SK-N-SH (cell line): ENCODE results near the gene FAM20B. TPM values are rescaled to one million over a fixed set of nuclear protein-coding genes. Genes with fewer than 3 reads are reported as not detected.

ENCODE experiments used
- CTCF ChIA-PET: fragments of 300-600, 350-600 bp; formaldehyde crosslinking; extraction: SDS; loops from one replicate; lab custom pipeline; 2021; lab: Yijun Ruan, JAX
- POLR2A ChIA-PET: fragments of 350-600 bp; sonication (Branson Sonifier 250); formaldehyde crosslinking; extraction: SDS; loops from one replicate; lab custom pipeline; 2020; ENCODE audit warnings: antibody characterized with exemption, inconsistent platforms; lab: Yijun Ruan, JAX
- DNase-seq: peaks from one replicate; pipeline ENCODE4 v3.0.0; 2012
- H2AFZ ChIP-seq: fragments of 200-600 bp; sonication (generic); 2 replicates; pipeline ENCODE4 v1.8.1; 2016; ENCODE audit warnings: antibody characterized with exemption, mild to moderate bottlenecking, low read depth
- H3F3A ChIP-seq: fragments of 200-600 bp; sonication (generic); replicated peaks from 2 replicates; pipeline ENCODE3; 2016; ENCODE audit warnings: antibody characterized with exemption, mild to moderate bottlenecking; ENCODE audit not compliant: insufficient read depth
- H3K27ac ChIP-seq, 2 experiments: fragments of 200-500 bp in 1 of 2; fragments of 200-600 bp in 1 of 2; sonication (Bioruptor generic) in 1 of 2; sonication (generic), shearing (Covaris generic) in 1 of 2; 2 replicates each; pipeline versions ENCODE4 v1.5.1 to v1.6.1; 2014 to 2016; ENCODE audit warnings: low read depth in 2 of 2, inconsistent platforms in 1 of 2, low read length in 1 of 2, mild to moderate bottlenecking in 1 of 2, mixed read lengths in 1 of 2
- H3K27me3 ChIP-seq: fragments of 200-600 bp; sonication (generic), shearing (Covaris generic); 2 replicates; pipeline ENCODE4 v1.6.1; 2016; ENCODE audit warnings: mixed run types; ENCODE audit not compliant: insufficient read depth
- H3K36me3 ChIP-seq, 2 experiments: fragments of 200-500 bp in 1 of 2; fragments of 200-600 bp in 1 of 2; sonication (Bioruptor generic) in 1 of 2; sonication (generic) in 1 of 2; replicated peaks in 1 of 2; 2 replicates each; pipeline versions ENCODE3 to v1.5.1; 2014 to 2016; ENCODE audit warnings: low read length in 1 of 2, mild to moderate bottlenecking in 1 of 2; ENCODE audit not compliant: insufficient read depth in 2 of 2, control insufficient read depth in 1 of 2
- H3K4me1 ChIP-seq, 2 experiments: fragments of 200-500 bp in 1 of 2; fragments of 200-600 bp in 1 of 2; sonication (Bioruptor generic) in 1 of 2; sonication (generic), shearing (Covaris generic) in 1 of 2; 2 replicates each; pipeline versions ENCODE4 v1.5.1 to v1.6.1; 2014 to 2016; ENCODE audit warnings: low read depth in 1 of 2, low read length in 1 of 2, mixed run types in 1 of 2; ENCODE audit not compliant: insufficient read depth in 2 of 2, control insufficient read depth in 1 of 2
- H3K4me2 ChIP-seq: fragments of 200-600 bp; sonication (generic), shearing (Covaris generic); 2 replicates; pipeline ENCODE4 v1.6.1; 2017; ENCODE audit warnings: mixed run types
- H3K4me3 ChIP-seq, 2 experiments: fragments of 200-500 bp in 1 of 2; fragments of 200-600 bp in 1 of 2; sonication (Bioruptor generic) in 1 of 2; sonication (generic), shearing (Covaris generic) in 1 of 2; 2 replicates each; pipeline versions ENCODE4 v1.5.1 to v1.8.1; 2014 to 2016; ENCODE audit warnings: low read depth in 2 of 2, inconsistent platforms in 1 of 2, low read length in 1 of 2, mild to moderate bottlenecking in 1 of 2, mixed read lengths in 1 of 2, moderate library complexity in 1 of 2
- H3K79me2 ChIP-seq: fragments of 200-600 bp; sonication (generic); 2 replicates; pipeline ENCODE4 v1.8.1; 2017; ENCODE audit warnings: mild to moderate bottlenecking; ENCODE audit not compliant: insufficient read depth
- H3K9ac ChIP-seq: fragments of 200-600 bp; sonication (generic); 2 replicates; pipeline ENCODE4 v1.6.1; 2017; ENCODE audit warnings: mixed run types
- H3K9me2 ChIP-seq: fragments of 200-600 bp; sonication (generic); 2 replicates; pipeline ENCODE4 v1.6.1; 2017; ENCODE audit warnings: mixed run types
- H3K9me3 ChIP-seq: fragments of 200-600 bp; sonication (generic); 2 replicates; pipeline ENCODE4 v1.6.1; 2017; ENCODE audit warnings: mixed run types, mild to moderate bottlenecking, moderate library complexity
- H4K20me1 ChIP-seq: fragments of 200-600 bp; sonication (generic); 2 replicates; pipeline ENCODE4 v1.6.1; 2017; ENCODE audit warnings: mild to moderate bottlenecking, mixed run types; ENCODE audit not compliant: insufficient read depth
- CHD2 ChIP-seq: fragments of 150-350 bp; IDR thresholded peaks from 2 replicates; pipeline ENCODE4 v1.6.1; 2018; ENCODE audit warnings: low read length; ENCODE audit not compliant: partially characterized antibody
- FOSL2 ChIP-seq: IDR thresholded peaks from 2 replicates; pipeline ENCODE4 v1.4.0; 2012; ENCODE audit warnings: low read depth, mild to moderate bottlenecking, moderate library complexity, borderline replicate concordance
- MEF2A ChIP-seq: IDR thresholded peaks from 2 replicates; pipeline ENCODE4 v1.4.0; 2012; ENCODE audit warnings: low read depth, borderline replicate concordance
- NRF1 ChIP-seq: IDR thresholded peaks from 2 replicates; pipeline ENCODE4 v1.6.1; 2012; ENCODE audit warnings: low read depth, mild to moderate bottlenecking, low read length
- RCOR1 ChIP-seq: fragments of 150-350 bp; IDR thresholded peaks from 2 replicates; pipeline ENCODE4 v1.6.1; 2017; ENCODE audit warnings: antibody characterized with exemption, low read length
- RXRA ChIP-seq: IDR thresholded peaks from 2 replicates; pipeline ENCODE4 v1.4.0; 2012; ENCODE audit warnings: low read depth, mild to moderate bottlenecking, borderline replicate concordance
- SMC3 ChIP-seq: IDR thresholded peaks from 2 replicates; pipeline ENCODE4 v1.6.1; 2012; ENCODE audit warnings: low read depth, low read length, improper control_type of control experiment
- YY1 ChIP-seq: IDR thresholded peaks from 2 replicates; pipeline ENCODE4 v1.4.0; 2012; ENCODE audit warnings: low read depth, mild to moderate bottlenecking
- WGBS: methylation state at CpG from one replicate; pipeline ENCODE4 v1.1.6; 2017; ENCODE audit warnings: low lambda C conversion rate; 5-methylcytosine and 5-hydroxymethylcytosine counted together
- polyA plus RNA-seq, 3 experiments: library from polyadenylated mRNA; depleted of rRNA; stranded (reverse); fragments of >200 nt; gene quantifications; 2 replicates each; pipeline ENCODE4 v1.2.3, GENCODE V29; 2012
- TF ChIP-seq, protein P1 (sequence below): IDR thresholded peaks from 2 replicates; pipeline ENCODE4 v1.4.0; 2012; ENCODE audit warnings: low read depth, borderline replicate concordance
- TF ChIP-seq, protein P2 (sequence below): IDR thresholded peaks from 2 replicates; pipeline ENCODE4 v1.4.0; 2012; ENCODE audit warnings: low read depth, borderline replicate concordance

The FAM20B gene
- polyA plus RNA-seq, 1 of the 3 experiments (the other 2 are of a cell fraction): 14.9 TPM

DNA sequence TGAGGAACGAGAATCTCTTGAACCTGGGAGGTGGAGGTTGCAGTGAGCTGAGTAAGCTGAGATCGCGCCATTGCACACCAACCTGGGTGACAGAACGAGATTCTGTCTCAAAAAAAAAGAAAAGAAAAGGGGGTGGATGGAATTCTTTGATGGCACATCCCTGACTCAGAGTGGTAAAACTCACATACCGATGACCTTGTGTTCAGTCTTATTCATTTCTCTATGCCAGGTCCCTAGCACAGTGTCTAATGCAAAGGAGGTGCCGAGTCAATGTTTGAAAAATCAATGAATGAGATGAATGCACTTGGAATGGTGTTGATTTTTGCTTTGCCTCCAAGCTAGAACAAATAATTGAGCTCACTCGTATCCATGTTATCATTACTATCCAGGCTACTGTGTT is 18.5 kb upstream of the FAM20B start:
- no peak for DNase-seq
- H3K27ac ChIP-seq: no peak overlapping the region
- H3K9me3 ChIP-seq: no peaks in the 10 kb centered on the region
- no peaks in the 10 kb centered on the region for H3K79me2 ChIP-seq
- H3K4me1 ChIP-seq: peaks cover 0 to 2% of the 10 kb centered on the region in 2 experiments; a peak in 1 of 4 replicates
- no peak overlapping the region for H3K9ac ChIP-seq
- H4K20me1 ChIP-seq: no peaks in the 10 kb centered on the region
- CTCF ChIA-PET: interaction anchor here (5.4 kb wide), 1 partner anchor 467 kb away, joined by 128 read pairs; no protein-coding TSS in a partner anchor
- no peaks in the 10 kb centered on the region for H3K36me3 ChIP-seq
- no peak overlapping the region for H3K4me3 ChIP-seq
- H3K4me2 ChIP-seq: no peak overlapping the region
- WGBS: 65% methylated on average over 7 of the region's 7 CpGs
- no peaks in the 10 kb centered on the region for H3K27me3 ChIP-seq
- TF ChIP-seq, protein P1, sequence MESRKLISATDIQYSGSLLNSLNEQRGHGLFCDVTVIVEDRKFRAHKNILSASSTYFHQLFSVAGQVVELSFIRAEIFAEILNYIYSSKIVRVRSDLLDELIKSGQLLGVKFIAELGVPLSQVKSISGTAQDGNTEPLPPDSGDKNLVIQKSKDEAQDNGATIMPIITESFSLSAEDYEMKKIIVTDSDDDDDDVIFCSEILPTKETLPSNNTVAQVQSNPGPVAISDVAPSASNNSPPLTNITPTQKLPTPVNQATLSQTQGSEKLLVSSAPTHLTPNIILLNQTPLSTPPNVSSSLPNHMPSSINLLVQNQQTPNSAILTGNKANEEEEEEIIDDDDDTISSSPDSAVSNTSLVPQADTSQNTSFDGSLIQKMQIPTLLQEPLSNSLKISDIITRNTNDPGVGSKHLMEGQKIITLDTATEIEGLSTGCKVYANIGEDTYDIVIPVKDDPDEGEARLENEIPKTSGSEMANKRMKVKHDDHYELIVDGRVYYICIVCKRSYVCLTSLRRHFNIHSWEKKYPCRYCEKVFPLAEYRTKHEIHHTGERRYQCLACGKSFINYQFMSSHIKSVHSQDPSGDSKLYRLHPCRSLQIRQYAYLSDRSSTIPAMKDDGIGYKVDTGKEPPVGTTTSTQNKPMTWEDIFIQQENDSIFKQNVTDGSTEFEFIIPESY: no peak
- no peak for TF ChIP-seq YY1
- TF ChIP-seq RCOR1: no peak
- no peak for TF ChIP-seq MEF2A
- no peaks in the 10 kb centered on the region for H3K9me2 ChIP-seq
- no peaks in the 10 kb centered on the region for H3F3A ChIP-seq
- POLR2A ChIA-PET: no interaction called here
- no peak overlapping the region for H2AFZ ChIP-seq

DNA sequence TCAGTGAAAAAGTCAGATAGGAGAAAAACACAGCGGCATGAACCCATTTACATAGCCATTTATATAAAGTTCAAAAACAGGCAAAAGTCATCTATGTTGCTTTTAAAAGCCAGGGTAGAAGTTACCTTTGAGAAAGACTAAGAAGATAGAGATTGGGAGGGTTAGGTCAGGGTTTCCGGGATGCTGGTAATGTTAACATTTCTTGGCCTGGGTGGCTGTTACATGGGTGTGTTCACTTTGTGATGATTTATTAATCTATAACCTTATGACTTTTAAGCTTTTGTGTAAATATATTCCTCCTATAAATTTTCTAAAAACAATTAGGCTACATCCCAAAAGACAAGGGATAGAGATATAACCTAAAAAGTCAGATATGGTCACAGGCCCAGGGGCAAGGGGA is 15.0 kb upstream of the FAM20B start:
- ChIA-PET POLR2A (no interaction called here), CTCF (interaction anchor here (1.0 to 1.5 kb wide), 2 partner anchors 8 to 477 kb away, joined by 3 to 6 read pairs; no protein-coding TSS in a partner anchor)
- no peaks in the 10 kb centered on the region for H3K9me3 ChIP-seq
- H3K9me2 ChIP-seq: no peaks in the 10 kb centered on the region
- no peak for DNase-seq
- no peak overlapping the region for H3K27ac ChIP-seq
- 86% methylated on average over 2 of the region's 2 CpGs for WGBS
- no peak overlapping the region for H2AFZ ChIP-seq
- H3K4me1 ChIP-seq: no peaks in the 10 kb centered on the region
- no peaks in the 10 kb centered on the region for H4K20me1 ChIP-seq
- H3K9ac ChIP-seq: no peak overlapping the region
- H3K79me2 ChIP-seq: no peaks in the 10 kb centered on the region
- no peaks in the 10 kb centered on the region for H3F3A ChIP-seq
- H3K27me3 ChIP-seq: no peaks in the 10 kb centered on the region
- TF ChIP-seq SMC3: no peak
- TF ChIP-seq, protein P2, sequence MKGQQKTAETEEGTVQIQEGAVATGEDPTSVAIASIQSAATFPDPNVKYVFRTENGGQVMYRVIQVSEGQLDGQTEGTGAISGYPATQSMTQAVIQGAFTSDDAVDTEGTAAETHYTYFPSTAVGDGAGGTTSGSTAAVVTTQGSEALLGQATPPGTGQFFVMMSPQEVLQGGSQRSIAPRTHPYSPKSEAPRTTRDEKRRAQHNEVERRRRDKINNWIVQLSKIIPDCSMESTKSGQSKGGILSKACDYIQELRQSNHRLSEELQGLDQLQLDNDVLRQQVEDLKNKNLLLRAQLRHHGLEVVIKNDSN: no peak
- TF ChIP-seq NRF1: no peak
- TF ChIP-seq FOSL2: no peak
- TF ChIP-seq RXRA: no peak
- TF ChIP-seq CHD2: no peak
- H3K4me2 ChIP-seq: no peak overlapping the region
- H3K36me3 ChIP-seq: no peaks in the 10 kb centered on the region
- H3K4me3 ChIP-seq: no peak overlapping the region
